GM21515 (cell line): ENCODE data around the gene KLHL34.

ENCODE experiments used
- ATAC-seq: cut with Tn5 transposase; IDR thresholded peaks from one replicate; pipeline ENCODE4 v1.9.1; 2021; ENCODE audit not compliant: unreplicated experiment

Gene KLHL34

GRCh38 chrX:21656587-21657317 lies 1.4 kb downstream of the KLHL34 start:
- ATAC-seq = no peak

GRCh38 chrX:21655901-21656586 lies 2.1 kb downstream of the KLHL34 start:
- no peak for ATAC-seq

GRCh38 chrX:21645886-21646285 lies 12.2 kb downstream of the KLHL34 start:
- no peak for ATAC-seq

- ATAC-seq = no peak
These were observed 12.7 kb downstream of the KLHL34 start for GRCh38 chrX:21645431-21645830.

DNA sequence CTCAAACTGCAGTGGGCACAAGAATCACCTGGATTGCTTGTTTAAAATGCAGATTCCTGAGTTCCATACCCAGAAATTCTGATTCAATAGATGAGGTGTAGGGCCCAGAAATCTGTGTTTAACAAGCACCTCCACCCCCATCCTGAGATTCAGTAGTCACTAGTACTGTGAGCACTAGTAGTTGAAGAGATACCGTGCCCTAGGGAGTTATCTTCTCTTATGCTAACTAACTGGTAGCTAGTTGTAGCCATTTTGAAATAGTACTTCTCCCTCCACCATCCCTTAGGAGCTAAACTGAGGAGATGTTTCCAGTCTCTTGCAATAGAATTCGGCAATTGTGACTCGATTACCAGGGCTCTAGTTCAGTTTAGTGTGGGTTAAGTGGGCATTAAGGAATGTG lies 18.4 kb downstream of the KLHL34 start:
- no peak for ATAC-seq

DNA sequence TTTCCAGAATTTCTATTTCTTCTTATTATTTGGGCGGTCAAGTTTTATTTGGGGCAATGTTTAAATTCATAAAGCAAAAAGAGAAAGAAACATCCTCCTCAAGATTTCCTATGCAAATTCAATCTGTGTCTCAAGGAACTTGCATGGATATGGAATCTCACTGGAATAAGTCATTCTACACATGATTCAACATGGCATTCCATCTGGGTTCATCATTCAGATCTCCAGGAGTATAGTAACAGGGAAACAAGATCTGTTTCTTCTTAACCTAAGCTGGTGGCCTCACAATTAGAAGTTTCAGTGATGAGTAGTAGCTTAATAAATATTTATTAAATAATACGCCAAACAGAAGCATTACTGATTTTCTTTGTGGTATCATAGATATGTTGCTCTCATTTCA lies 19.8 kb downstream of the KLHL34 start:
- no peak for ATAC-seq

DNA sequence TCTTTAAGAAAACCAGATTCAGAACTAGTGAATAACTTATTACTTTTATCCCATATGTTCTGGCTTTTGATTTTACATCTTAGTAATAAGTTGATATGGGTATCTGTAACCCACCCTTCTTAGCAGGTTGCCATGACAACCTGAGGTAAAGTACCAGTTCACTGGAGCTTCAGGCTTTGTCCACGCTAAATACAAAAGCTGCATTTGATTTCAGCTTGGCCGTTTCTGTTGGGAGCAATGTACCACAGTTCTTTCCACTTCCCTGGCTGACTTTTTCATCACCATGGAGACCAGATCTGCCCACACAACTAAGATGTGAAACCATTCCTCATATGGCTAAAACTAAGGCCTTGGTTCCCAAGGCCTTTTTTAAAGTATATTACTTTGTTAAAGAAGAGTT lies 26.1 kb downstream of the KLHL34 start:
- no peak for ATAC-seq

DNA sequence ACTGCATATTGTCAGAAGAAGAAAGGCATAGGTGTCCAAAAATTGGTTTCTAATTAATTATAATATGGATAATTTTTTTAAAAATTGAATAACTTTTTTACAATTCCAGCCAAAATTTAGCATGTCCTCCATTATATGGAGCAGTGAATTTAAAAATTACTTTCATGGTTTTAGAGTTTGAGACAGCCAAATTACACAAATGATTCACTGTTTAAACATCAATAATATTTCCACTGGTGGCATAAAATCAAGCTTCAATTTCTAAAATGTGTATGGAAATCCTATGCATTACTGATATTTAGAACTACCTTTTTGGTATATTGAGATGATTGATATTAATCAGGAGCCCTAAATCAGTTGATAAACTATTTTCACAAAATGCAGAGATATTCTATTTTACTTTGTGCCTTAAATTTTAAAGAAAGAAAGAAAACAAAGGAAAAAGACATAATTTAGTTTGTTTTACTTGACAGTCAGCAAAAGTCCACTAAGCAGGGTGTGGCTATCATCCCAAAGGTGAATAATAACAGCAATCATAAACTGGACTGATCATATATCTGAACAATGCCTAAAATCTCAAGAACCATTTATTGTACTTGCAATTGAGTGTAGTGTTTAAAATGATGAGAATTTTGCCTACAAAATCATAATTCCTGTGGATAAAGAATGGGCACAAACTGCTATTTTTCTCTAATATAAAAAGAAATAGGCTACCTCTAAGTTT lies 34.2 kb downstream of the KLHL34 start:
- ATAC-seq = no peak

DNA sequence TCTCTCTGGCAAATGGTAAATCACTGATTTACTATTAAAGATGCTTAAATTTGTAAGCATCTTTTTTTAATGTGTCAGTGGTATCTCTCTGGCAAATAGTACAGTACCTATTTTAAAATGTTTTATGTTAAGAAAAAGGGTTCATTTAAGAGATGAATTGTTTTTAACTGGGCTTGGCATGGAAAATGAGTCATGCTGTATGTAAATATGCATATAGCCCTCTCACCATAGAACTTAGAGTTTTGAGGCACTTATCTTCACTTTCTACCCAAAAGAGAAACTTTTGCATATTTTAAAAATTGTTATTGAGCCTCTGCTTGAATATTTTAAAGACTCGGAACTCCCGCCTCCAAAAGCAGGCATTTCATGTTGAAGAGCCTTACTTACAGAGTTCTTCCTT lies 37.9 kb downstream of the KLHL34 start:
- no peak for ATAC-seq

DNA sequence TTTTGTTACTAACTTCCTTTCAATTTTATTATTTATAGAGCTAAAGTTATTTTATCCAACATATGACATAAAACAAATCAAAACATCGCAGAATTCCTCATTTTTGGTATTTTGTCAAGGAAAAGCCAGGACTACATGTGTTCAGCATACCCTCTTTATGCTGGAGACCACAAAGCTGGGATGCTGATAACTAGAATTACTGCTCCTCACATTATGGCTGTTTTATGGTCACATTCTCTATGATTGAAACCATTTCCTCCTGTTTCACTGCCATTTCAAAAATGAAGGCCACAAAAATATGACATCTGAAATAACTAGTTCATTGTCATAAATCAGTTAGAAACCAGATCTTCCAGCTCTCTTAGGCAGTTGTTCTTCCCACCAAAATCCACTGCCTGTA lies 41.7 kb downstream of the KLHL34 start:
- no peak for ATAC-seq

DNA sequence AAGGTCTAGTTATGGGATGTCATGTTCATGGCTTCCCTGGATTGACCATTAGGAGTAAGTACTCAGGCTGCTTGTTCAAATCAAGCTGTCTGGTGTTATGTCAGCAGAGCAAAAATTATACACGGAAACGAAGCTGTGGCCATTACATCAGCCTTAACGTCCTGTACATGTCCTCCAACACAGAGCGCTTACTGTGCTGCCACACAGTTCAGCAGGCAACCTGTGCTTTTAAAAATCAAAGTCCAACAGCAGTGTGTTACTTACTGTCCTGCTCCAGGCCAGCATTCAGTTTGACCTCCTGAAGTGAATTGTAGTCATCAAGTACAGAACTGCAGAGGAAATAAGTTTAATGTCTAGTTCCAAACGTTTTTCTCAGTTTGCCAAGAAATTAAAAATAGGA lies 46.0 kb downstream of the KLHL34 start:
- ATAC-seq = no peak

DNA sequence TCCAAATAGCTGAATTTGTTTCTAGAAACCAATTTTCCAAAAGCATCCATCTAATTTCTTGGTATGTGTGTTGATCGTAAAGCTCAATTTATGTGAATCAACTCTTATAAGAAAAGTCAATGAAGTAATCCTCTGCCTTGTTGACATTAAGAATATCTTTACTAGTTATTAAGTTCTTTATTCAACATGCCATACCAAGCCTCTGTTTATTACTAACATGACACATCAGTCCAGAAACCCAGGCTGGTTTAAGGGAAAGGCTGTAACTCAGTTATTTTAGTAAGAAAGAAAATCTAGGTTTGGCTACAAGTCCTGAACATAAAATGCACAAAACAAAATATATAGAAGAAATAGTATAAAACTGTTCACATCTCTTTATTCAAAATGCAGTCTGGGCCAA lies 48.0 kb downstream of the KLHL34 start:
- ATAC-seq = no peak

GRCh38 chrX:21606002-21606401 lies 52.1 kb downstream of the KLHL34 start:
- no peak for ATAC-seq
